ENCODE measurements around the gene RNU2-1. TPM values are rescaled to one million over a fixed set of nuclear protein-coding genes. Genes with fewer than 3 reads are reported as not detected.
"Not testable (repeated sequence)": the region's sequence is repeated elsewhere in the genome, so short reads cannot be mapped to it uniquely, and the experiment has no call there.

The RNU2-1 gene
- total RNA-seq, 1 donor from 2014 or later = not detected

GRCh38 chr17:43216762-43217613, 16.8 kb downstream of the RNU2-1 start:
- no peak for DNase-seq (ENCODE audit: low read depth in 2 of 2)

GRCh38 chr17:43216369-43216761, 17.4 kb downstream of the RNU2-1 start:
- DNase-seq (ENCODE audit: low read depth in 2 of 2) = no peak

GRCh38 chr17:43215341-43215740, 18.4 kb downstream of the RNU2-1 start:
- DNase-seq (ENCODE audit: low read depth in 2 of 2) = no peak

- DNase-seq (ENCODE audit: low read depth in 2 of 2) = no peak
Measured at GRCh38 chr17:43213545-43213944, 20.2 kb downstream of the RNU2-1 start.

- DNase-seq (ENCODE audit: low read depth in 2 of 2) = no peak
Measured at GRCh38 chr17:43212641-43213490, 20.9 kb downstream of the RNU2-1 start.

GRCh38 chr17:43211480-43212402, 22.0 kb downstream of the RNU2-1 start, which contains the start of gene TMEM106A:
Gene TMEM106A (plus strand): TSS chr17:43211875. CDS start chr17:43213042, 1,167 bp downstream.
- DNase-seq (ENCODE audit: low read depth in 2 of 2) = peak; percentile 75 to 86

- DNase-seq (ENCODE audit: low read depth in 2 of 2) = no peak
Measured at GRCh38 chr17:43211123-43211479, 22.7 kb downstream of the RNU2-1 start.

- DNase-seq (ENCODE audit: low read depth in 2 of 2) = no peak
Measured at GRCh38 chr17:43210576-43210975, 23.2 kb downstream of the RNU2-1 start.

- DNase-seq (ENCODE audit: low read depth in 2 of 2) = not testable (repeated sequence)
Measured at GRCh38 chr17:43203013-43203412, 30.8 kb downstream of the RNU2-1 start.

GRCh38 chr17:43200127-43200526, 33.6 kb downstream of the RNU2-1 start:
- DNase-seq (ENCODE audit: low read depth in 2 of 2) = no peak

- no peak for DNase-seq (ENCODE audit: low read depth in 2 of 2)
Measured at GRCh38 chr17:43199633-43200032, 34.1 kb downstream of the RNU2-1 start.

GRCh38 chr17:43193251-43193650, 40.5 kb downstream of the RNU2-1 start:
- DNase-seq (ENCODE audit: low read depth in 2 of 2) = no peak

- DNase-seq (ENCODE audit: low read depth in 2 of 2) = not testable (repeated sequence)
Measured at GRCh38 chr17:43186656-43187055, 47.1 kb downstream of the RNU2-1 start.

- DNase-seq (ENCODE audit: low read depth in 2 of 2) = no peak
Measured at GRCh38 chr17:43183921-43184320, 49.9 kb downstream of the RNU2-1 start.

Other genes with a start within 250 kb of the RNU2-1 start
- gene RPL27, start 235.6 kb downstream of the RNU2-1 start, total RNA-seq = 852 and 854 TPM in 2 replicates
- 7.5 and 8.3 TPM in 2 replicates for gene IFI35, start 227.2 kb downstream of the RNU2-1 start, total RNA-seq
- gene VAT1, start 211.6 kb downstream of the RNU2-1 start, total RNA-seq = 155 and 161 TPM in 2 replicates
- gene RND2, start 208.7 kb downstream of the RNU2-1 start, total RNA-seq = 0.20 and 0.22 TPM in 2 replicates
- gene BRCA1, start 108.6 kb downstream of the RNU2-1 start, total RNA-seq = 5.2 and 8.7 TPM in 2 replicates
- 56.7 and 75.4 TPM in 2 replicates for gene NBR1, start 62.8 kb downstream of the RNU2-1 start, total RNA-seq
- gene TMEM106A, start 22.1 kb downstream of the RNU2-1 start, total RNA-seq = 0.87 and 0.99 TPM in 2 replicates
- not detected in 2 replicates for gene CCDC200, start 5.4 kb downstream of the RNU2-1 start, total RNA-seq
- 1.1 and 2.2 TPM in 2 replicates for gene ARL4D, start 165.0 kb upstream of the RNU2-1 start, total RNA-seq
- gene DHX8, start 250.0 kb upstream of the RNU2-1 start, total RNA-seq = 34.4 and 48.2 TPM in 2 replicates

Data from lung microvascular endothelial cell (primary cell).